Neural crest cell (in vitro differentiated cells): ENCODE data around the gene ATP5PD. TPM values are rescaled to one million over a fixed set of nuclear protein-coding genes. Genes with fewer than 3 reads are reported as not detected.
A peak's percentile ranks its signal among the peaks of the same experiment; 100 is the strongest.

Experiments
- DNase-seq: peaks from one replicate; pipeline ENCODE4 v3.0.0; 2021; ENCODE audit warnings: low read depth, mixed read lengths, low spot score
- H3K27ac Mint-ChIP-seq: one replicate; pipeline ENCODE4 v1.8.0; 2021; ENCODE audit warnings: mild to moderate bottlenecking, mixed read lengths; ENCODE audit not compliant: unreplicated experiment
- H3K27me3 Mint-ChIP-seq: 2 replicates; pipeline ENCODE4 v1.8.0; 2021; ENCODE audit warnings: low read depth, mild to moderate bottlenecking, mixed read lengths
- H3K36me3 Mint-ChIP-seq: 2 replicates; pipeline ENCODE4 v1.8.0; 2021; ENCODE audit warnings: low read depth, mild to moderate bottlenecking, mixed read lengths
- H3K4me1 Mint-ChIP-seq: 2 replicates; pipeline ENCODE4 v1.8.0; 2021; ENCODE audit warnings: mixed read lengths
- H3K4me3 Mint-ChIP-seq: one replicate; pipeline ENCODE4 v1.8.0; 2021; ENCODE audit warnings: mild to moderate bottlenecking, mixed read lengths
- H3K9me3 Mint-ChIP-seq: 2 replicates; pipeline ENCODE4 v1.8.0; 2021; ENCODE audit warnings: mixed read lengths
- CTCF ChIP-seq: fragments of 200-600 bp; sonication (generic); conservative IDR thresholded peaks from 2 replicates; pipeline ENCODE4 v1.5.0; 2021; ENCODE audit warnings: antibody characterized with exemption, mild to moderate bottlenecking
- total RNA-seq: library from RNA; stranded (reverse); gene quantifications from 2 replicates; pipeline ENCODE4 v1.2.1, GENCODE V29; 2021

ATP5PD gene
- total RNA-seq, 1 donor from 2014 or later, result 198 TPM

DNA sequence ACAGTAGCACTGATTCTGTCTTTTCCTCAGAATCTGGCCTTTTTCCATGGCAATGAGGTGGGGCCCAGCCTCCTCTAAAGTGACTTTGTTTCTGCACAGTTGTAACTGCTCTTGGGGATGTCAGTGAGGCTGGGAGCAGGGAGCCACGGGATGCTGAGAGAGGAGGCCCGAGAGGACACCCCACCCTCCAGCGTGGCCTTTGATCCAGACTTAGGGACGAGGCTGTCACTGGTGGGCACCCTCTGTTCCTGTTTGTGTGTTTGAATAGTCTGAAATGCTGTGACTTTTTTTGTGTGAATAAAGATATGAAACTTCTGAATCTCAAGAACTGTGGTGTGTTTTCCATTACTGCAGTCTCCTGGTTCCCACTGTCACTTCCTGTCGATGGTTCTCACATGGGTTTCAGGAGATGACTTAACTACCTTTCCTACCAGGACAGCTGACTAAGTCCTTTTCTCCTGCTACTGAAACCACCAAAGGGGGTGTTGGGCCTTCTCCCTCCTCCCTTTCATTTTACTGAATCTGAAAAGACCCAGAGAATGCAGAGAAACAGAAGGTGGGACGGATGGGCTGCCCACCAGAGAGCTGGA lies 18.9 kb upstream of the ATP5PD start:
- H3K27me3 Mint-ChIP-seq, result no peaks in the 10 kb centered on the region
- TF ChIP-seq CTCF, result no peak
- H3K27ac Mint-ChIP-seq, result no peak overlapping the region
- no peaks in the 10 kb centered on the region for H3K36me3 Mint-ChIP-seq
- H3K4me3 Mint-ChIP-seq, result no peak overlapping the region
- H3K4me1 Mint-ChIP-seq, result no peaks in the 10 kb centered on the region
- no peaks in the 10 kb centered on the region for H3K9me3 Mint-ChIP-seq
- DNase-seq, result no peak

GRCh38 chr17:75064867-75065561 lies 18.2 kb upstream of the ATP5PD start:
- no peak overlapping the region for H3K27ac Mint-ChIP-seq
- TF ChIP-seq CTCF, result no peak
- H3K4me1 Mint-ChIP-seq, result no peaks in the 10 kb centered on the region
- no peaks in the 10 kb centered on the region for H3K27me3 Mint-ChIP-seq
- no peak for DNase-seq
- H3K9me3 Mint-ChIP-seq, result no peaks in the 10 kb centered on the region
- H3K36me3 Mint-ChIP-seq, result no peaks in the 10 kb centered on the region
- no peak overlapping the region for H3K4me3 Mint-ChIP-seq

DNA sequence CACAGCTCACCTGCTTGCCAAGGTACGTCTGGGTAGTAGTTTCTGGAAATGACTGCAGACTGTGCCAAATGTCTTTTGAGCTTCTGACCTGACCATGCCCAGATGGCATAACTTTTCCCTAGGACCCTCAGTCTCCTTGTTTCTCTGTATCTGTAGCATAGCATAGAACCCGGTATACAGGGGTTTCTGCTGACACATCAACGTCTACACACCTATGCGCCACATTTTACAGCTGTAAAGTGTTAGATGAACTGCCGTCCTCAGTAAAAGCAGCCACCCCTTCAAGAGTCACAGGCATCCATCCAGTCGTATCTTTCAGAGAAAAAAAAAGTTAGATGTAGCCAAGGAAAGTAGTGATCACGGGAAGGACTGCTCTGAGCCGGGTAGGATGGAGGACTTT lies 17.7 kb upstream of the ATP5PD start:
- no peak for DNase-seq
- Mint-ChIP-seq H3K9me3 (no peaks in the 10 kb centered on the region), H3K4me1 (no peaks in the 10 kb centered on the region), H3K4me3 (no peak overlapping the region), H3K27ac (peak overlapping the region; percentile 57), H3K27me3 (no peaks in the 10 kb centered on the region), H3K36me3 (no peaks in the 10 kb centered on the region)
- no peak for TF ChIP-seq CTCF

DNA sequence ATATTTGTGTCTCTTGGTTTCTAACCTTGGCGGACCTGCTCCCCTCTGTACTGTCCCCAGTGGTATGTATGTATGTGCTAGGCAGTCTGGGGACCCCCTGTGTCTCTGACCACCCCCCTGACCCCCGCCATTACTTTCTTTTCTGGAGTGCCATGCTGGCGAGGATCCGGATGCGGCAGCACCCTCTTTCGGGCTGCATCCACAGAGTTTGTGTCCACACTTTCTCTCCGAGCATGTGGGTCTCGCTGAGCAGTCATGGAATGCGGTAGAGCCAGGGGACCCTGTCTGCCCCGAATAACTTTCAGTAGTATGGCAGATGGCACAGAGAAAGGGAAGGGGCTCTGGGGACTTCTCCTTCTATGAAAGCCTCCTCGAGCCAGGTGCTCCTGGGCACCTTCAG lies 17.3 kb upstream of the ATP5PD start:
- no peaks in the 10 kb centered on the region for H3K4me1 Mint-ChIP-seq
- no peak overlapping the region for H3K4me3 Mint-ChIP-seq
- DNase-seq, result no peak
- TF ChIP-seq CTCF, result no peak
- no peak overlapping the region for H3K27ac Mint-ChIP-seq
- no peaks in the 10 kb centered on the region for H3K27me3 Mint-ChIP-seq
- H3K36me3 Mint-ChIP-seq, result no peaks in the 10 kb centered on the region
- H3K9me3 Mint-ChIP-seq, result no peaks in the 10 kb centered on the region

GRCh38 chr17:75063626-75064025 lies 16.9 kb upstream of the ATP5PD start:
- H3K36me3 Mint-ChIP-seq, result no peaks in the 10 kb centered on the region
- no peak overlapping the region for H3K4me3 Mint-ChIP-seq
- H3K4me1 Mint-ChIP-seq, result no peaks in the 10 kb centered on the region
- TF ChIP-seq CTCF, result no peak
- H3K9me3 Mint-ChIP-seq, result no peaks in the 10 kb centered on the region
- H3K27me3 Mint-ChIP-seq, result no peaks in the 10 kb centered on the region
- DNase-seq, result no peak
- no peak overlapping the region for H3K27ac Mint-ChIP-seq
